Subcutaneous abdominal adipose tissue (tissue), 5 donors: ENCODE data around the gene AP4E1.
A peak's percentile ranks its signal among the peaks of the same experiment; 100 is the strongest.

Source experiments
- H3K27ac ChIP-seq: one replicate; pipeline ENCODE4 v1.7.0; 2013; ENCODE audit warnings: low read depth, mild to moderate bottlenecking, inconsistent platforms, low read length, moderate library complexity
- H3K27me3 ChIP-seq, 5 donors: one replicate each; pipeline ENCODE4 v1.7.0; 2013; ENCODE audit warnings: low read length in 5 of 5, inconsistent platforms in 1 of 5; ENCODE audit not compliant: control insufficient read depth in 5 of 5, insufficient read depth in 4 of 5
- H3K36me3 ChIP-seq, 5 donors: one replicate each; pipeline ENCODE4 v1.7.0; 2013; ENCODE audit warnings: low read length in 5 of 5; ENCODE audit not compliant: control insufficient read depth in 5 of 5, insufficient read depth in 5 of 5
- H3K4me1 ChIP-seq, 5 donors: one replicate each; pipeline ENCODE4 v1.7.0; 2013; ENCODE audit warnings: low read length in 5 of 5, mild to moderate bottlenecking in 3 of 5, moderate library complexity in 1 of 5; ENCODE audit not compliant: control insufficient read depth in 5 of 5, insufficient read depth in 5 of 5
- H3K4me3 ChIP-seq, 5 donors: one replicate each; pipeline ENCODE4 v1.7.0; 2013; ENCODE audit warnings: low read length in 5 of 5, low read depth in 1 of 5
- H3K9ac ChIP-seq, 5 donors: one replicate each; pipeline ENCODE4 v1.7.0; 2013; ENCODE audit warnings: low read length in 5 of 5, mild to moderate bottlenecking in 4 of 5, moderate library complexity in 3 of 5
- H3K9me3 ChIP-seq, 5 donors: one replicate each; pipeline ENCODE4 v1.7.0; 2013; ENCODE audit warnings: low read length in 5 of 5; ENCODE audit not compliant: control insufficient read depth in 5 of 5
- donor health status: healthy.
- donor health status: healthy.
- donor health status: healthy.
- donor health status: healthy.
- donor health status: healthy.

AP4E1 gene

GRCh38 chr15:50876260-50876988, 32.1 kb upstream of the AP4E1 start:
- Histone ChIP-seq H3K9ac (peak overlapping the region in 4 of 5 donors; percentile 48 to 66 (median 56)), H3K27ac (no peak overlapping the region), H3K4me1 (peaks cover 0 to 22% (median 8%) of the 10 kb centered on the region in 5 donors), H3K36me3 (no peaks in the 10 kb centered on the region), H3K27me3 (no peaks in the 10 kb centered on the region), H3K9me3 (no peaks in the 10 kb centered on the region), H3K4me3 (peak overlapping the region; percentile 60 to 77 (median 67))

GRCh38 chr15:50876989-50877360, 31.5 kb upstream of the AP4E1 start:
- no peak overlapping the region for H3K27ac ChIP-seq

DNA sequence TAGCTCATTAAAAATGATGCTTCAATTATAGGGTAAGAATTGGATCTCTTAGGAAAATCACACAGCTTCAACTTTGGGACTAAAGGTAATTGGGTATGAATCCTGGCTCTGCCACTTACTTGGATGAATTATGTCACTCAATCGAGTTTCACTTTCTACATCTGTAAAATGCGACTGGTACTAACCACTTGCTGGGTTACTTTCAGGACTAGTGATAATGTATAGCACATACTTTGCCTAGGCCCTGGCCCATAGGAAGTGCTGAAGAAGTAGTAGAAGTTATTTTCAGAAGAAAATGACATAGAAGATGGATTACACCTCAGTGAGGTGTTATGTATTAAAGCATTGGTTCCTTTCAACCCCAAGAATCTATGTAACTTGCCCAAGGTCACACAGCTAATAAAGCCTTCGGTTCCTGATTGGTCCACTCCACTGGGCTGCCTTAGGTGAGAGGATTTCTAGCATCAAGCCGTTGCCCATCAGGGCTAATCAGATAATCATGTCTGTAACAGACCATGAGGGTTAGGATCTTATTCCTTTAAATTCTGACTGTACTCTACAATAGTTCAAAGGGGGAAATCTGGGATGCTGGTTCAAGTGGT, 29.4 kb upstream of the AP4E1 start:
- Histone ChIP-seq H3K27ac (no peak overlapping the region), H3K9me3 (no peaks in the 10 kb centered on the region), H3K4me1 (peaks cover 0 to 20% (median 8%) of the 10 kb centered on the region in 5 donors), H3K36me3 (no peaks in the 10 kb centered on the region), H3K9ac (no peak overlapping the region), H3K4me3 (no peak overlapping the region), H3K27me3 (no peaks in the 10 kb centered on the region)

More at GRCh38 chr15:50876989-50877360, 31.5 kb upstream of the AP4E1 start:
- Histone ChIP-seq H3K27me3 (no peaks in the 10 kb centered on the region), H3K9ac (peak overlapping the region in 4 of 5 donors; percentile 48 to 66 (median 56)), H3K36me3 (no peaks in the 10 kb centered on the region), H3K4me1 (peaks cover 0 to 22% (median 8%) of the 10 kb centered on the region in 5 donors), H3K9me3 (no peaks in the 10 kb centered on the region), H3K4me3 (peak overlapping the region; percentile 60 to 77 (median 67))

GRCh38 chr15:50880206-50880605, 28.3 kb upstream of the AP4E1 start:
- no peaks in the 10 kb centered on the region for H3K27me3 ChIP-seq
- H3K9me3 ChIP-seq: no peaks in the 10 kb centered on the region
- no peak overlapping the region for H3K4me3 ChIP-seq
- H3K9ac ChIP-seq: no peak overlapping the region
- no peaks in the 10 kb centered on the region for H3K36me3 ChIP-seq
- peaks cover under 1 to 26% (median 16%) of the 10 kb centered on the region in 5 donors for H3K4me1 ChIP-seq
- H3K27ac ChIP-seq: no peak overlapping the region

DNA sequence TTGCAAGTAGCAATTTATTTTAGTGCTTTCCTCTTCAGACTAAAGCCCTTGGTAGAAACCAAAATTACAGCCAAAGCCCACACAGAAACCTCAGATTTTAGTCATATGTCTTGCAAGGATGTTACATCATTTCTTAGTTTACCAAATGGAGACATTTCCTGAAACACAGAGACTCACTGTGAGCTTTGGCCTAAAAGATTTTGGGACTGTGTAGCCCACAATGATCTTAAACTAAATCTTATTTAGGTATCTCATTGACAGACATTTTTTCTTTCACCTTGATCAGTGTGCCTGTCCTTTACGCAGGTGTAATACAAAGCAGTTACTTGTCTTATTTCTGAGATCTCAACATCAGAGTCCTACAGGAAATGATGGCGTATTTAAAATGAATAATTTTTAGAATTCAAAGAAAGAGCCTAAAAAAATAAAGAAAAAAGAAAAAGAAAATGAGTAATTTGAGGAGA, 27.8 kb upstream of the AP4E1 start:
- no peaks in the 10 kb centered on the region for H3K36me3 ChIP-seq
- H3K4me1 ChIP-seq: peaks cover 2 to 29% (median 18%) of the 10 kb centered on the region in 5 donors
- H3K27me3 ChIP-seq: no peaks in the 10 kb centered on the region
- no peak overlapping the region for H3K27ac ChIP-seq
- no peak overlapping the region for H3K9ac ChIP-seq
- H3K9me3 ChIP-seq: no peaks in the 10 kb centered on the region
- no peak overlapping the region for H3K4me3 ChIP-seq

DNA sequence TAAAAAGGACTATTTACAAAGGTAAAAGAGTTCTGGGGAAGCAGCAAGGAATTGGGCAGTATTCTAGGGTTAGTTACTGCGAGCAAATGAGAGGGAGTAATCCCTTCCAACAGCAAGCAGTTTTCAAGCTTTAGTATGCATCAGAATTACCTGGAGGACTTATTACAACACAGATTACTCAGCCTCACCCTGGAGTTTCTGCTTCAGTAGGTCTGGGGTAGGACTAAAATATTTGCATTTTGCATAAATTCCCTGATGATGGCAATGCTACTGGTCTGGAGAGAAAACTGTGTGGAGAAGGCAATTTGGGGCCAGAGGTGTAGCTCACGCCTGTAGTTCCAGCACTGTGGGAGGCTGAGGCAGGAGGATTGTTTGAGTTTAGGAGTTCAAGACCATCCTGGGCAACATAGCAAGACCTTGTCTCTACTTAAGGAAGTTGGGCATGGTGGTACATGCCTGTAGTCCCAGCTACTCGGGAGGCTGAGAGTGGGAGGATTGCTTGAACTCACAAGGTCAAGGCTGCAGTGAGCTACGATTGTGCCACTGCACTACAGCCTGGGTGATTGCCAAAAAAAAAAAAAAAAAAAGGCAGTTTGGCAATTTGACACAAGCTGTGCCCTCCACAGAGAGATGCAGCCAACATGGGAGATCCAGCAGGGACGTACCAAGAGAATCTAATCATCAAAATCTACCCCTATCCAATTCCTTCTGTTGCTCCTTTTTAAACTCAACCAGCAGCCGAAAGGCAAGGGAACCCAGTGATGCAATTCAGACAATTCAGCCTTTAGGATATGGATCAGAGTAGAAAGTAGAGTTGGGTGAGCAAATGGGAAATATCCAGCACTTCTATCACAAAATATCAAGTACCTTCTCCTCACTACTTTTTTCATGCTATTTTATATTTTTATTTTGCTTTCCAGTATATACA, 27.1 kb upstream of the AP4E1 start:
- Histone ChIP-seq H3K9me3 (no peaks in the 10 kb centered on the region), H3K27me3 (no peaks in the 10 kb centered on the region), H3K9ac (no peak overlapping the region), H3K4me1 (peaks cover 2 to 30% (median 17%) of the 10 kb centered on the region in 5 donors), H3K36me3 (no peaks in the 10 kb centered on the region), H3K4me3 (no peak overlapping the region), H3K27ac (no peak overlapping the region)

- Histone ChIP-seq H3K36me3 (no peaks in the 10 kb centered on the region), H3K4me3 (no peak overlapping the region), H3K9ac (no peak overlapping the region), H3K27ac (no peak overlapping the region), H3K4me1 (peaks cover 2 to 23% (median 14%) of the 10 kb centered on the region in 5 donors), H3K9me3 (no peaks in the 10 kb centered on the region), H3K27me3 (no peaks in the 10 kb centered on the region)
These were observed 24.6 kb upstream of the AP4E1 start for GRCh38 chr15:50883903-50884302.

- no peaks in the 10 kb centered on the region for H3K27me3 ChIP-seq
- no peaks in the 10 kb centered on the region for H3K9me3 ChIP-seq
- H3K27ac ChIP-seq: peak overlapping the region; percentile 66
- H3K4me1 ChIP-seq: peaks cover 2 to 23% (median 14%) of the 10 kb centered on the region in 5 donors
- no peak overlapping the region for H3K4me3 ChIP-seq
- no peak overlapping the region for H3K9ac ChIP-seq
- no peaks in the 10 kb centered on the region for H3K36me3 ChIP-seq
These were observed 23.9 kb upstream of the AP4E1 start for GRCh38 chr15:50884540-50884939.

DNA sequence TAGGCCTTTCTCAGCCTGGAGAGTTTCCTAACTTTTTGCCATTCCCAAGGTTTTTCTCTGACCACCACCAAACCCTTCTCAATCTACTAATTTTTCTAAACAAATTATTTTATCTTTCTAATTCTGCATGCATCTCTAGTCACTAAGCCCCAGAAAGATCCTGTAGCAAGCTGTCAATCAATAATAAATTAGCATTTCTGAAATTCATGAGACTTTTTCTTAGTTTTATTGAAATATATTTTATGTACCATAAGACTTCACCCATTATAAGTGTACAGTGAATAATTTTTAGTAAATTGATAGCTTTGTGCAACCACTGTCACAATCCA, 22.4 kb upstream of the AP4E1 start:
- Histone ChIP-seq H3K9me3 (no peaks in the 10 kb centered on the region), H3K4me1 (peaks cover 2 to 23% (median 14%) of the 10 kb centered on the region in 5 donors), H3K4me3 (peak overlapping the region in 2 of 5 donors; percentile 22 to 62), H3K36me3 (no peaks in the 10 kb centered on the region), H3K9ac (no peak overlapping the region), H3K27ac (peak overlapping the region; percentile 66), H3K27me3 (no peaks in the 10 kb centered on the region)
